Smooth muscle cell (in vitro differentiated cells): Measurements from ENCODE around the gene NPHS1. TPM values are rescaled to one million over a fixed set of nuclear protein-coding genes. Genes with fewer than 3 reads are reported as not detected.
A peak's percentile ranks its signal among the peaks of the same experiment; 100 is the strongest.

Source experiments
- DNase-seq: peaks from one replicate; lab custom pipeline; 2025; ENCODE audit not compliant: unreplicated experiment; lab: John Stamatoyannopoulos, UW
- H2AFZ ChIP-seq: fragments of 200-600 bp; sonication (generic); 2 replicates; pipeline ENCODE4 v1.6.0; 2016; ENCODE audit warnings: antibody characterized with exemption, low read depth, mild to moderate bottlenecking
- H3F3A ChIP-seq: fragments of 200-600 bp; sonication (generic); 2 replicates; pipeline ENCODE4 v1.6.0; 2017; ENCODE audit warnings: antibody characterized with exemption, low read depth
- H3K27ac ChIP-seq: fragments of 200-600 bp; sonication (generic); 2 replicates; pipeline ENCODE4 v1.5.1; 2016; ENCODE audit warnings: low read depth, mild to moderate bottlenecking
- H3K27me3 ChIP-seq: fragments of 200-600 bp; sonication (generic); 2 replicates; pipeline ENCODE4 v1.6.1; 2016; ENCODE audit warnings: low read depth, mild to moderate bottlenecking
- H3K36me3 ChIP-seq: fragments of 200-600 bp; sonication (generic); 2 replicates; pipeline ENCODE4 v1.5.1; 2016; ENCODE audit warnings: low read depth
- H3K4me1 ChIP-seq: fragments of 200-600 bp; sonication (generic); 2 replicates; pipeline ENCODE4 v1.5.1; 2016; ENCODE audit warnings: low read depth
- H3K4me2 ChIP-seq: fragments of 200-600 bp; sonication (generic); 2 replicates; pipeline ENCODE4 v1.6.0; 2016; ENCODE audit warnings: mild to moderate bottlenecking
- H3K4me3 ChIP-seq: fragments of 200-600 bp; sonication (generic); 2 replicates; pipeline ENCODE4 v1.5.1; 2016; ENCODE audit warnings: mild to moderate bottlenecking
- H3K79me2 ChIP-seq: fragments of 200-600 bp; sonication (generic); 2 replicates; pipeline ENCODE4 v1.6.0; 2016; ENCODE audit warnings: low read depth, mild to moderate bottlenecking
- H3K9ac ChIP-seq: fragments of 200-600 bp; sonication (generic); 2 replicates; pipeline ENCODE4 v1.6.0; 2016; ENCODE audit warnings: low read depth
- H3K9me3 ChIP-seq: fragments of 200-600 bp; sonication (generic); replicated peaks from 2 replicates; pipeline ENCODE4 v1.5.1; 2016; ENCODE audit warnings: low read depth
- H4K20me1 ChIP-seq: fragments of 200-600 bp; sonication (generic); 2 replicates; pipeline ENCODE4 v1.6.0; 2016; ENCODE audit warnings: low read depth
- CTCF ChIP-seq: fragments of 200-600 bp; sonication (generic); IDR thresholded peaks from 2 replicates; pipeline ENCODE4 v1.5.1; 2017; ENCODE audit warnings: borderline replicate concordance, mild to moderate bottlenecking, antibody characterized with exemption; ENCODE audit not compliant: insufficient read depth, poor library complexity, severe bottlenecking
- WGBS: methylation state at CpG from one replicate; pipeline ENCODE4 v1.1.7; 2016; ENCODE audit warnings: low lambda C conversion rate; 5-methylcytosine and 5-hydroxymethylcytosine counted together
- polyA plus RNA-seq: library from polyadenylated mRNA; unstranded; fragments of >200 nt; fragmentation: Nextera tagmentation; extraction: Ambion mirVana; gene quantifications from 2 replicates; pipeline ENCODE4 v1.2.1, GENCODE V29; 2016
- total RNA-seq: library from RNA; depleted of rRNA; stranded (reverse); fragments of >200 nt; gene quantifications from 2 replicates; pipeline ENCODE4 v1.2.3, GENCODE V29; 2014

NPHS1 gene
- total and polyA plus RNA-seq, 2 experiments from 2014 or later, result not detected

- Histone ChIP-seq H3K4me2 (no peak overlapping the region), H3K27ac (no peak overlapping the region), H3K27me3 (peaks cover 44% of the 10 kb centered on the region), H3K79me2 (no peaks in the 10 kb centered on the region), H2AFZ (no peak overlapping the region), H3K4me3 (no peak overlapping the region), H3K9me3 (no peaks in the 10 kb centered on the region), H3K9ac (no peak overlapping the region), H3F3A (no peaks in the 10 kb centered on the region), H3K36me3 (no peaks in the 10 kb centered on the region), H4K20me1 (no peaks in the 10 kb centered on the region), H3K4me1 (peaks cover 1% of the 10 kb centered on the region)
- no peak for TF ChIP-seq CTCF
- 90% methylated on average over 5 of the region's 5 CpGs for WGBS
- DNase-seq, result no peak
These were observed 10.7 kb upstream of the NPHS1 start for GRCh38 chr19:35863018-35863417.

- Histone ChIP-seq H3K4me2 (no peak overlapping the region), H3F3A (no peaks in the 10 kb centered on the region), H2AFZ (no peak overlapping the region), H3K4me1 (no peaks in the 10 kb centered on the region), H3K9me3 (no peaks in the 10 kb centered on the region), H3K79me2 (no peaks in the 10 kb centered on the region), H3K27me3 (peaks cover 49% of the 10 kb centered on the region), H4K20me1 (no peaks in the 10 kb centered on the region), H3K27ac (no peak overlapping the region), H3K9ac (no peak overlapping the region), H3K4me3 (no peak overlapping the region), H3K36me3 (no peaks in the 10 kb centered on the region)
- DNase-seq, result no peak
- TF ChIP-seq CTCF, result no peak
- 94% methylated on average over 14 of the region's 14 CpGs for WGBS
These were observed 10.2 kb upstream of the NPHS1 start for GRCh38 chr19:35862528-35862927.

- no peaks in the 10 kb centered on the region for H4K20me1 ChIP-seq
- peaks cover 57% of the 10 kb centered on the region for H3K27me3 ChIP-seq
These were observed 9.4 kb upstream of the NPHS1 start for GRCh38 chr19:35861640-35862160.

More at GRCh38 chr19:35861640-35862160, 9.4 kb upstream of the NPHS1 start:
- Histone ChIP-seq H3K4me2 (peak overlapping the region; percentile 70), H2AFZ (no peak overlapping the region), H3K4me3 (no peak overlapping the region), H3K9me3 (no peaks in the 10 kb centered on the region), H3K79me2 (no peaks in the 10 kb centered on the region), H3K4me1 (no peaks in the 10 kb centered on the region), H3F3A (no peaks in the 10 kb centered on the region), H3K27ac (no peak overlapping the region), H3K36me3 (no peaks in the 10 kb centered on the region), H3K9ac (no peak overlapping the region)
- TF ChIP-seq CTCF, result no peak
- 55% methylated on average over 17 of the region's 19 CpGs for WGBS
- DNase-seq, result no peak
